ENCODE data around the gene CILP2. TPM values are rescaled to one million over a fixed set of nuclear protein-coding genes. Genes with fewer than 3 reads are reported as not detected.
A peak's percentile ranks its signal among the peaks of the same experiment; 100 is the strongest.

CILP2 gene
- total RNA-seq, 1 donor from 2014 or later: 1.1 TPM

DNA sequence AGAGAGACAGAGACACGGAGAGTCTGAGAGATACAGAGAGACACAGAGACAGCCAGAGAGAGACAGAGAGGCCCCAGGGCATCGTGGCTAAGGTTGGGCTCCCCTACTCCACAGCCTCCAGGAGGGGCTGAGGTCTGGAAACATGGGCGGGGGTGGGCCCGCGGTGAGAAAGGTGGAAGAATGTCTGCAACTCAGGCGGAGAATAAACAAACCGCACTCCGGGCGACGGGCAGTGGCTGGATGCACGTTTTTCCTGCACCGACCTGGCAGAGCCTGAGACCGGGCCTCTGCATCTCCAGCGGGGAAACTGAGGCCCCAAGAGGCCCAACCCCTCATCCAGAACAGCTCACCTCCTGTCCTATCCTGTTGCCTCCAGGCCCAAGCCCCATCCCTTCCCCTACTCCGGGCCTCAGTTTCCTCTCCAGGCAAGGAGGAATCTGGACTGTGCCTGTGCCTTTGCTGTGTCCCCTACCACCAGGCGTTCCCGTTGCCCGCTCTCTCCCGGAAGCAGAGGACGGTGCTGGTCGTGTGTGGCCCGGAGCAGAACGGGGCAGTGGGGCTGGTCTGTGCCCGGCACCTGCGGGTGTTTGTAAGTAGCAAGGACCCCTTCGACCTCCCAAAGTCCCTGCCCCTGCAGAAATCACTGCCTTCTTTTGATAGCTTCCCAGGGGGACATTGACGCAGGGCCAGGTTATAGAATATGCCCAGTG lies 3.4 kb upstream of the CILP2 start:
- TF ChIP-seq, protein P1, sequence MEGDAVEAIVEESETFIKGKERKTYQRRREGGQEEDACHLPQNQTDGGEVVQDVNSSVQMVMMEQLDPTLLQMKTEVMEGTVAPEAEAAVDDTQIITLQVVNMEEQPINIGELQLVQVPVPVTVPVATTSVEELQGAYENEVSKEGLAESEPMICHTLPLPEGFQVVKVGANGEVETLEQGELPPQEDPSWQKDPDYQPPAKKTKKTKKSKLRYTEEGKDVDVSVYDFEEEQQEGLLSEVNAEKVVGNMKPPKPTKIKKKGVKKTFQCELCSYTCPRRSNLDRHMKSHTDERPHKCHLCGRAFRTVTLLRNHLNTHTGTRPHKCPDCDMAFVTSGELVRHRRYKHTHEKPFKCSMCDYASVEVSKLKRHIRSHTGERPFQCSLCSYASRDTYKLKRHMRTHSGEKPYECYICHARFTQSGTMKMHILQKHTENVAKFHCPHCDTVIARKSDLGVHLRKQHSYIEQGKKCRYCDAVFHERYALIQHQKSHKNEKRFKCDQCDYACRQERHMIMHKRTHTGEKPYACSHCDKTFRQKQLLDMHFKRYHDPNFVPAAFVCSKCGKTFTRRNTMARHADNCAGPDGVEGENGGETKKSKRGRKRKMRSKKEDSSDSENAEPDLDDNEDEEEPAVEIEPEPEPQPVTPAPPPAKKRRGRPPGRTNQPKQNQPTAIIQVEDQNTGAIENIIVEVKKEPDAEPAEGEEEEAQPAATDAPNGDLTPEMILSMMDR (IDR thresholded peaks at IDR 0.05): no peak
- no peak for DNase-seq (ENCODE audit: extremely low spot score, unreplicated experiment)
- Mint-ChIP-seq H3K27ac (ENCODE audit: unreplicated experiment) (no peak overlapping the region), H3K36me3 (ENCODE audit: unreplicated experiment) (no peaks in the 10 kb centered on the region), H3K4me3 (ENCODE audit: unreplicated experiment) (no peak overlapping the region), H3K27me3 (ENCODE audit: unreplicated experiment) (no peaks in the 10 kb centered on the region), H3K9me3 (ENCODE audit: unreplicated experiment) (no peaks in the 10 kb centered on the region), H3K4me1 (ENCODE audit: unreplicated experiment) (peaks cover 30% of the 10 kb centered on the region)

DNA sequence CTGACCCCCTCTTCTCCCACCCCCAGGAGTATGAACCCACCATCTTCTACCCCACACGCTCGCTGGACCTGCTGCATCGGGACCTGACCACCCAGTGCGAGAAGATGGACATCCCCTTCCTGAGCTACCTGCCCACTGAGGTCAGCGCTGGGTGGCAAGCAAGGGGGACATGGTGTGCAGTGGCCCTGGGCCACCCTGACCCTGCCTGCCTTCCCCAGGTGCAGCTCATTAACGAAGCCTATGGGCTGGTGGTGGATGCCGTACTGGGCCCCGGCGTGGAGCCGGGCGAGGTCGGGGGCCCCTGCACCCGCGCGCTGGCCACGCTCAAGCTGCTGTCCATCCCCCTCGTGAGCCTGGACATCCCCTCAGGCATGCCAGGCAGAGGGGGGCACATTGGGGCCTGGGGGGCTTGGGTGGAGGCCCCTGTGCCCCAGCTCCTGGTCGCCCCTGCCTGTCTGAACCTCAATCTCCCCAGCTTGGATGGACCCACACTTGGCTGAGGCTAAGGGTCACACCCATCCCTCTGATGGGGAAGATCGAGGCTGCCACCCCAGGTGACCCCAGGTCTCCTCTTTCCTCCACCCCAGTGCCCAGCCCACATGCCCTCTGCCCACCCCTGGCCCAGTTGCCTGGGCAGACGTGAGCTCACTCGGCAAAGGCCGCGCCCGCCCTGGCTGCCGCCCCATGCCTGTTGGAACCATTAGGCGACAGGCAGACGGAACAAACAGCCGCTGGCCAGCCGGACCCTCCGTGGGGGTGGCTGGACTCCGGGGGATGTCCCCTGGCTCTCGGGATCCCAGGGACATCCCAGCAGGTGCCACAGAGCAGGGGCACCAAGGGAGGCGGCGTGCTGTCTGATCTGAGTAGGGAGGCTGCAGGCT lies 2.5 kb upstream of the CILP2 start:
- no peaks in the 10 kb centered on the region for H3K27me3 Mint-ChIP-seq (ENCODE audit: unreplicated experiment)
- TF ChIP-seq, protein P1 (IDR thresholded peaks at IDR 0.05): no peak
- no peak for DNase-seq (ENCODE audit: extremely low spot score, unreplicated experiment)
- no peak overlapping the region for H3K4me3 Mint-ChIP-seq (ENCODE audit: unreplicated experiment)
- H3K4me1 Mint-ChIP-seq (ENCODE audit: unreplicated experiment): peaks cover 22% of the 10 kb centered on the region
- no peaks in the 10 kb centered on the region for H3K9me3 Mint-ChIP-seq (ENCODE audit: unreplicated experiment)
- H3K36me3 Mint-ChIP-seq (ENCODE audit: unreplicated experiment): no peaks in the 10 kb centered on the region
- H3K27ac Mint-ChIP-seq (ENCODE audit: unreplicated experiment): no peak overlapping the region

- no peak for DNase-seq (ENCODE audit: extremely low spot score, unreplicated experiment)
- TF ChIP-seq, protein P1 (IDR thresholded peaks at IDR 0.05): no peak
- Mint-ChIP-seq H3K4me3 (ENCODE audit: unreplicated experiment) (peak overlapping the region; percentile 22), H3K36me3 (ENCODE audit: unreplicated experiment) (no peaks in the 10 kb centered on the region), H3K27ac (ENCODE audit: unreplicated experiment) (no peak overlapping the region), H3K4me1 (ENCODE audit: unreplicated experiment) (peaks cover 13% of the 10 kb centered on the region), H3K9me3 (ENCODE audit: unreplicated experiment) (no peaks in the 10 kb centered on the region), H3K27me3 (ENCODE audit: unreplicated experiment) (no peaks in the 10 kb centered on the region)
Observed at GRCh38 chr19:19537075-19538048, 703 bp upstream of the CILP2 start.

- H3K36me3 Mint-ChIP-seq (ENCODE audit: unreplicated experiment): no peaks in the 10 kb centered on the region
- no peaks in the 10 kb centered on the region for H3K27me3 Mint-ChIP-seq (ENCODE audit: unreplicated experiment)
Observed at GRCh38 chr19:19538785-19539166, 711 bp downstream of the CILP2 start.

More at GRCh38 chr19:19538785-19539166, 711 bp downstream of the CILP2 start:
- peaks cover 12% of the 10 kb centered on the region for H3K4me1 Mint-ChIP-seq (ENCODE audit: unreplicated experiment)
- no peak overlapping the region for H3K27ac Mint-ChIP-seq (ENCODE audit: unreplicated experiment)
- DNase-seq (ENCODE audit: extremely low spot score, unreplicated experiment): no peak
- TF ChIP-seq, protein P1 (IDR thresholded peaks at IDR 0.05): no peak
- no peaks in the 10 kb centered on the region for H3K9me3 Mint-ChIP-seq (ENCODE audit: unreplicated experiment)
- peak overlapping the region; percentile 49 for H3K4me3 Mint-ChIP-seq (ENCODE audit: unreplicated experiment)

All from osteocyte (in vitro differentiated cells).